NCI-H1417 (cell line): ENCODE data around the gene LMNA.

Experiments used
- DNase-seq, 3 experiments: peaks; one replicate each; lab custom pipeline; 2025; lab: John Stamatoyannopoulos, UW

LMNA gene

DNA sequence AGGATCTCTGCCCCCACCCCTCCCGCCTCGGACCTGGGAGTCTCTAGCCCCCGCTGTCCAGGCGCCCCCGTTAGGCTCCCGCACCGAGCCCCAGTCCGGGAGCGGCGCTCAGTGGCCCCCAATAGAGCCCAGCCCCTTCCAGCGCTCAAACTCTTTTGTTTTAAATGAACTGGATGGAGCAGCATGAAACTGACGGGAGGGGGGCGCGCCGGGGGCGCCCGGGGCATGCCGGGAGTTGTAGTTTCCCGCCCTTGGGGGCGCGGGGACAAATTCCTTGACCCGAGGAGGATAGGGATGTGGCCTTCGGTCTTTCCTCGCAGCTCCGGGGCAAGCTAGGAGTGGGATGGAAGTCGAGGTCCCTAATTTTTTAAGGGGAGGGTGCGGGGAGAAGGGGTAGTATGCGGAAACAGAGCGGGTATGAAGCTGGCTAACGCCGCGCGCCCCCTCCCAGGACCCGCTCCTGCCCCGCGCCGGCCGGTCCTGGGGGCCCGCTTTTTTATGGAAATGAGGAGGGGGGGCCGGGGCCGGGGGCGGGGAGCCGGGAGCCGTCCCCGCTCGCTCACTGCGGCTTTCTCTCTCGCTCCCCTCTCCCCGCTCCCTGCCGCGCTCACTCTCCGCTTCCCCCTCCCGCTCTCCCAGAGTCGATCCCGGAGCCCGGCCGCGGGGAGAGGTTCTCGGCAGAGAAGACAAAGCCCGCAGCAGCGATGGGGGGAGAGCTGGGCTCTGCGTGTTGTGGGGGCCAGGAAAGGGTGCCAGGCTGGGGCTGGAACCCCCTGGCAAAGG is 32.0 kb upstream of the LMNA start, which contains the start of gene MEX3A:
TSS of gene MEX3A (minus strand) at position 157 of the 783 bp plus-strand sequence. CDS start 467 bp downstream, outside the sequence.
- peak; percentile 89 to 94 (median 93) for DNase-seq

DNA sequence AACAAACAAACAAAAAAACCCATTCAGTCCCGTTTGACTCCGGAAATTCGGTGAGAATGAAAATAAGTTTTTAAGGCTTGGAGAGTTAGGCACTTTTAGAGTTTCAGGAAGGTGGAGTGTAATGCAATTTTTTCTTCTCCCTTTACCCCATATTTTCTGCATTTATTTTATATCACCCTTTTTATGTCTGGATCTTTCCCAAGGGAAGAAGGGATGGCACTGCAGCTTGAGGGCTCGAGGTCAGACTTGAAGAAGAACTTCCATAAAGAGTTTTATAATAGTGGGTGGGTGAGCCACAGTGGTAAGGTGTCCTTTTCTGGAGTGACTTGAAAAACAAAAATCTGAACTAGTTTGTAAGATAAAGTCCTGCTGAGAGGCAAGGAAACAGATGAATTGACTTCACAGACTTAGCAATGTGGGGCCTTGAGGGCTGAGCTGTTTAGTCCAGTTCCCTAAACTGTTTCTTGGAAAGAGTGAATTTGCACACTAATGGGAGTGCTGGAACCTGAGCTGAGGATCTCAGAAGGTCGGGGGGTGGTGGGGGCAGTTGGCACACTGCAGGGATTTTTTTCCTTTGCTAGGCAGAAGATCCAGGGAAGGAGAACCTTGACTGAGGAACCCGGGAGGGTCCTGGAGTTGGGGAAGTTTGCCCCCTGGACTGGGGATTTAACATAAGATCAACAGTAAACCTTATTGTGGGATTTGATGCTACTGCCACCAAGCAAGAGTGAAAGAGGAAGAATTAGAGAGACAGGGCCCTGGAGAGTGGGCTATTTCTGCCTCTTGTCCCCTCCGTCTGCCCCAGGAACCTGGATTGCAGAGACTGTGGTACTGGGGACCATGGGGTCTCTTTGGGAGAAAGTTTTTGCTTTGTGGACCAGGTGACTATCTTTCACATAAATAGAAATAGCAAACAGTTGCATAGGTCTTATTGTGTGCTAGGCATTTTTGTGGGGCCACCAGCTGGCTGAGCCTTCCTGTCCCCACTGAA is 30.4 kb upstream of the LMNA start:
- DNase-seq, result no peak

DNA sequence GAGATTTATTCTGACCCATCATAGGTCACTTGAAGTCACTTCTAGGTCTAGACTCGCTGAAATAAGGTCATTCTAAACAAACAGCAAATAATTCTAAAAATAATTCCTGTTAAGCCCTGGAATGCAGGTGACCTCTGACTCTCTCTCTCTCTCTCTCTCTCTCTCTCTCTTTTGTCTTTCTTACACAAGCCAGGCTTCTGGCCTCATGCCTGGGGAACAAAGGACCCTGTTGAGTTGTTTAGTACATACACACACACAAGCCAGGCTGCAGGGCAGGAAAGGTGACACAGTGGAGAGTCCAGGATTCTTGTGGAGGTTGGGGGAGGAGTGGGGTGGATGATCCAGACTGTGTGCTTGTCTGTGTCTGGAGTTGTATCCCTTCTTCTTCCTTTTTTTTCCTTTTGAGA is 28.3 kb upstream of the LMNA start:
- no peak for DNase-seq

DNA sequence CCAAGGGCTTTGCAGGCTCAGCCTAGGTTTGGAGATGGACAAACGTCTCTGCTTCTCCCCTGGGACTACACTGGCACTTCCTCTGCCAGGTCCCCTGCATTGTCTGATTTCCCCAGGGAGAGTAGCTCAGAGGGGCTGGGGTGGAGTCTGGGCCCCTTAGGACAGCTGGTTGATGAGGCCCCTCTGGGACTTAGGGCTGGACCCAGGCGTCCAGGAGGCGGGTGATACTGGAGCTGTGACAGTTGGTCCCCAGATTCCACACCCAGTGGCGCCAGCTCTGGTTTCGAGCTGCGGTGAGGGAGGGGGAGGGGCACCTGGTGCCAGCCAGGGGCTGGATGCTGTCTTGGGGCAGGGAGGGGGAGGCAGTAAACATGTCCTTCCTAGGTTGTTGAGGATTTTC is 24.8 kb upstream of the LMNA start:
- no peak for DNase-seq

DNA sequence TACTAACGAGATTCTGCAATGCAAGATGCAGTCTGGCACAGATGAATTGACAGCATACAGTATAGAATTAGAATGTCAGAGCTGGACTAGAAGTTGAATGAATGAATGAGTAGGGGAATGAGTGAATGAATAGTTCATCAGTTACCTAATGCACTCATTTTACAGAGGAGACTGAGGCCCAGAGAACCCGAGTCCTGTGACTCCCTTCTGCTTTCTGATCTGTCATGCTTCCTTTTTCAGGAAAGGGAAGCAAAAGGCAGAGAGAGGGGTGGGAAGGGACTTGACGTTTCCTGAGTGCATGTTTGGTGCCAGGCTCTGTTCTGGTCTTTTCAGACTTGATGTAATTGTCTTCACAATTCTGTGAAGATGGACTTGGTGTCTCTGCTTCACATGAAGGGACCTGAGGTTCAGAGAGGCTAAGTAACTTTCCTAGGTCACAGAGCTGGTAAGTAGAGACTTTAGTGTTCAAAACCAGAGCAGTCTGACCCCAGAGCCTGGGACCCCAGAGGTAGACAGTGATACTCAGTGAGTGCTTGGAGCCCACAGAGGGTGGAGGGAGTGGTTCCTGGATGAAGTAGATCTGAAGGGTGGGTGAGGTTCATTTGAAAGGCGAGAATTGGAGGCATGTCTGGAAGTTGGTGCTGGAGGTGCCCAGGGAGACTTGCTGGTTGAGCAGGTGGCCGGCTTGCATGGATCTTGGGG is 24.2 kb upstream of the LMNA start:
- no peak for DNase-seq

DNA sequence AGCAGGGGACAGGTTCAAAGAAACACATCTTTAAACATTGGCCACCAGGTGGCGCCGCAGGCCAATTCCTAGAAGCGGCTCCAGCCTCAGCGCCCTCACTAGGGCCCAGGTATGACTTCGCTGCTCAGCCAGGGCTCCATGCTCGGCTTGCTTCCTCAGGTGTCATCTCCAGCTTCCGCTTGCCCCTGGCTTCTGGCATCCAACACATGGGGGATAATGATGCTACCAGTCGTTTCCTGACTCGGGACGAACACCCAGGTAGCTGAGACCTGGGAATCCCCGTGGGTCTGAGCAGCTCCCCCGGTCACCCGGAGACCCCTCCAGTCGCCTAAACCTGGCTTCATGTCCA is 23.7 kb upstream of the LMNA start:
- peak; percentile 70 to 96 (median 88) for DNase-seq

DNA sequence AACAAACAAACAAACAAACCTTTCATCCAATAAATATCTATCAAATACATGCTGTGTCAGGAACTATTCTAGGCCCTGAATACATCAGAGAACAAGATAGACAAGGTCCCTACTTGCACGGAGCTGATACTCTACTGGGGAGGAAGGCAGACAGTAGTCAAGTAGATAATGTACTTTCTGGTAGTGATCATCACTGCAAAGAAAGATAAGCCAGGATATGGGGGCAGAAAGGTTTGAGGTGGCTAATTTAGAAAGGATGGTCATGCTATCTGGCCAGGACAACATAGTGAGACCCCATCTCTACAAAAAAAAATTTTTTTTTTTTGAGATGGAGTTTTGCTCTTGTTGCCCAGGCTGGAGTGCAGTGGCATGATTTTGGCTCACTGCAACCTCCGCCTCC is 22.9 kb upstream of the LMNA start:
- no peak for DNase-seq

DNA sequence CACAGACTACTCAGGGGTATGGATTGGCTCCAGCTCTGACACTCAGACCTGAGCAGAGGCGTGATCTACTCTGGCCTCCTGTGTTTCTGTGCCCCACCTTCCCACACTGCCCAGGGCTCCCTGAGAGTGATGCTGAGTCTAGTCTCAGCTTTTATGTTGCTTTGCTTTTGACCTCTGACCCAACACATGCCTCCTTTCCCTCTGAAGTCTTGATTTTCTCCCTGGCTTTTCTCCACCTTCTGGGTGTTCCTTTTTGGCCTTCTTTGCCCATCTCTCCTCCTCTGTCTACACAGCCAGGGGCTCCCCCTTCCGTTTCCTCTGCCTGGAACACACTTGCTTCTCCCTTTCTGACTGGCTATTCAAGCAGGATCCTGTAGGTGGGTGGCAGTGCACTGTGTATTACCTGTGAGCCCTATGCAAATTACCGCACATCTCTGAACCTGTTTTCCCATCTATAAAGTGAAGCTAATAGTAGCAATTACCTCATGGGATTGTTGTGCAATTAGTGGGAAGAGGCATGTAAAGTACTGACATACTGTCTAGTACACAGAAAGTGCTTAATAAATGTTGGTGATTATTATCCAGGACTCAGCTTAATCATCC is 18.5 kb upstream of the LMNA start:
- no peak for DNase-seq

DNA sequence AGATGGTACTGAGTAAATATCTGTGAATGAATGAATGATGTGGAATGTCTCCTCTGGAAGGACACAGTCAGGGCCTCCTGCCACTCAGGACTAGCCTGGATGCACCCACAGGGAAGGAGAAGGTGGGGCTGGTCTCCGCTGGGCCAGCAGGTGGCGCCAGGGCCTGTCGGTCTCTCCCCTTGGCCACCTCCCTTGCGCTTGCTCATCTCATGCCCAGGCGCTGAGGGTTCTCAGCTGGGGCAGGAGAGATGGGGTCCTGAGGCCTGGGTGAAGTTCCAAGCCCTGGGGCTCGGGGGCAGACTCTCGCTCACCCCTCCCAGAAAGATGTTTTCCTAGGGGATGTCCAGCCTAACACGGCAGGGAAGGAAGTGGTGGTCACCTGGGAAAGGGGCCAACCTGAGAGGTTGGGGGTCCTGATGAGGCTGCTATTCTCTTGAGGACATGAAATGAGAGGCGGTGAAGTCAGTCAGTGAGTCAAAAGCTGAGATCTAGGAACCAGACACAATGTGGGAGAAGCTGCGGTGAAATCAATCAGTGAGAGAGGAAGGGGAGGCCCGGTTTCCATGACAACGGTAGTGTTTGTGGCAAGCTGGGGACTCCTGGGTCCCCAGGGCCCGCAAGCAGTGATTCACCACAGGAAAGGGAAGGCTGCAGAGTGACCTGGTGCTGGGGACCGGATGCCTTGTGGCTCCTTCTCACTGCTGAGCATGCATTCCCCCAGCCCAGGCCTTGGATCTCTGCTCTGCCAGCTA is 17.7 kb upstream of the LMNA start:
- DNase-seq, result peak; percentile 58 to 88 (median 76)

DNA sequence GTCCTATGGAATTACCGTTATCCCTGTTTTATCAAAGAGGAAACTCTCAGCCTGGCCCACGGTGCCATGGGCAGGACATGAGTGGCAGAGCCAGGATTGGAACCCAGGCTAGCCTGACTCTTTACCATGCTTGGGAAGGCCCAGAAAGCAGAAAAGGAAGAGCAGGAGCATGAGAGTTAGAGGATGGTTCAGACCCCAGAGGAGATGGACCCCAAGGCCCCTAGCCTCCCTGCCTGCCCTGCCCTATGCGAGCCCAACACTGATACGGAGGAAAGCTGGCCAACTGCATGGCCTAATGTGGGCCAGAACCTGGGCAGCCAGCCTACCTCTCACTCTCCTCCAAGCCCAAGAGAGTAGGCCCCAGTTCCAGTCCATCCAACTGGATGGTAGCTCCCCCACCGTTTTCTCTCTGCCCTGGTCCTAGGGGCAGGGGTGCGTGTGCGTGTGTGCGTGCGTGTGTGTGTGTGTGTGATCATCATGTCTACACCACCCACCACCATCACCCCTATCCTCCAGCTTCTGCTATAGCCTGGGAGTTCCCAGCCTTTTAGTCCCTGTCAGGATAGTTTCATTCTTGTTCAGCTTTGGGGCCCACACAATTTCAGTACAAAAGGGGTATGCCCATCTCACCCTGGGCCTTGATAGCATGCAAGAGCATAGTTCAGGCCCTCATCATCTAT is 16.9 kb upstream of the LMNA start:
- no peak for DNase-seq

DNA sequence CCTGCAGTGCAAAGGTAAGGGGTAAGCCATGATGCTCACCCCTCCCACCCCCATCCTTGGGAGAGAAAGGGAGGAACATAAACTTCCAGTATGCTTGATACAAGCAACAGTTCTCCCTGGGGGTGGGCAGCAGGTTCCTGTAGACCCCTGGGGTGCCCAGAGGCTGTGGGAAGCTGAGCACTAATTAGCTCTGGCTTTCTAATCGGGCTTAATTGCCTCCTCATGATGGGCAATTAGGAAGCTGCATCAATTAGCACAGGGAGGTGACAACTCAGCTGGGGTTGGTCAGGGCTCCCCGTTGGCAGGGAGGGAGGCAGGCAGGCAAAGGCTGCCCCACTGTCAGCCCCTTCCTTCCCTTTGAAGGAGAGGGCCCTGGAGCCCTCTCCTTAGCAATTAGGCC is 15.7 kb upstream of the LMNA start:
- peak in 2 of 3 experiments; percentile 40 to 71 for DNase-seq

DNA sequence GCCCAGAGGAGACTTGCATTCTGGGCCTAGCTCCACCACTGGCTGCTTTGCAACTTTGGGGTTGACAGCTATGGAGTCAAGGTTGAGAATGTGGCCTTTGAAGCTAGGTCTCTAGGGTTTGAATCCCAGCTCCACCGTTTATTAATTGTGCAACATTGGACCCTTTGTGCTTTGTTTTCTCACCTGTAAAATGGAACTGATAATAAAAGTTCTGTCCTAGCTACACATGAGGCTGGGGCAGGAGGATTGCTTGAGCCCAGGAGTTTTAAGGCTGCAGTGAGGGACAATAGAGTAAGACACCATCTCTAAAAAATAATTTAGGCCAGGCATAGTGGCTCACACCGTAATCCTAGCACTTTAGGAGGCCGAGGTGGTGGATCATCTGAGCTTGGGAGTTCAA is 15.2 kb upstream of the LMNA start:
- no peak for DNase-seq

DNA sequence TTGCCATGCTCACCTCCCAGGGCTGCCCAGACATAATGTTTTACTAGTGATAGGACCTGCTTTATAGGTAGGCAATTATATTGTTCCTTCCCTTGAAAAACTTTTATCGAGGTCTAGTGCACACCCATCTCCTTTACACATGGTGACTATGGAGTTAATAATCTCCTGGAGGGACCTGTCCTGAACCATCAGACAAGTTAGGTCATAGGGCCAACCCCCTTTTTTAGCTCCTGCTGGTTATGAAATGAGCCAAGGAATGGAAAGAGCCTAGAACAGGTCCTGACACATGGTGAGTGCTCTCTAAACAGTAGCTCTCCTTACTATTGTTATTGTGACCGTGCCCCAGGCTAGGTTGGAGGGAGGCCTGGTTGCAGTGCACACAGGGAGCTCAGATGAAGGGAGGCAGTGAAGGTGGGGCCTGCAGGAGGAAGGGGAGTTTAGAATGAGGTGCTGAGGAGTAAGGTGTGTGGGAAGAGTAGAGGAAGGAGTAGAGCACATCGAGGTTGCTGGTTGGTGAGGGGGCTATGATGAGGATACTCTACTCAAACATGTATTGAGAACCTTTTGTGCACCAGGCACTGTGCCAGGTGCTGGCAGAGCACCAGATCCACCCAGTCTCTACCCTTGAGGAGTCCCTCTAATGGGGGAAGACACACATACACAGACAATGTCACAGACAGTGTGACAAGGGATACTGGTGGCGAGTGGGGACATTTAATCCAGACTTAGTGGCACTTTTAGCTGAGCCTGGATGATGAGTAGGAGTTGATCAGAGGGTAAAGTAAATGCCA is 14.1 kb upstream of the LMNA start:
- DNase-seq, result no peak

DNA sequence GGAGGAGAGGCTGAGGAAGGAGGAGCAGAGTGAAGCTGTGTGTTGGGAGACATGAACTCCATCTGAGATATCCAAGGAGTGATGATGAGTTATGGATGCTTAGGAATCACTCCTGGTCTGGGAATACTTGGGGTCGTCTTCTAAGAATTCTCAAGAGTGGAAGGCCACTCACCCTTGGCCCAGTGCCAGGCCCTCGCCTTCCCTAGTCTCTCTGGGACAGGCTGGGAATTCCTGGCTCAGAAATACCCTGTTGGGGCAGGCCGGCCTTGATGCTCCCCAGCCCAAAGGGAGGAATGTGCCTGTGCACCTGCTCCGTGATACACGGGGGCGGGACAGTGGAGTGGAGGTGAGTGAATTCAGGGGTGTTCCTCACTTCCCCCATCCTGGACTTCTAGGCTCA is 12.6 kb upstream of the LMNA start:
- DNase-seq, result no peak

DNA sequence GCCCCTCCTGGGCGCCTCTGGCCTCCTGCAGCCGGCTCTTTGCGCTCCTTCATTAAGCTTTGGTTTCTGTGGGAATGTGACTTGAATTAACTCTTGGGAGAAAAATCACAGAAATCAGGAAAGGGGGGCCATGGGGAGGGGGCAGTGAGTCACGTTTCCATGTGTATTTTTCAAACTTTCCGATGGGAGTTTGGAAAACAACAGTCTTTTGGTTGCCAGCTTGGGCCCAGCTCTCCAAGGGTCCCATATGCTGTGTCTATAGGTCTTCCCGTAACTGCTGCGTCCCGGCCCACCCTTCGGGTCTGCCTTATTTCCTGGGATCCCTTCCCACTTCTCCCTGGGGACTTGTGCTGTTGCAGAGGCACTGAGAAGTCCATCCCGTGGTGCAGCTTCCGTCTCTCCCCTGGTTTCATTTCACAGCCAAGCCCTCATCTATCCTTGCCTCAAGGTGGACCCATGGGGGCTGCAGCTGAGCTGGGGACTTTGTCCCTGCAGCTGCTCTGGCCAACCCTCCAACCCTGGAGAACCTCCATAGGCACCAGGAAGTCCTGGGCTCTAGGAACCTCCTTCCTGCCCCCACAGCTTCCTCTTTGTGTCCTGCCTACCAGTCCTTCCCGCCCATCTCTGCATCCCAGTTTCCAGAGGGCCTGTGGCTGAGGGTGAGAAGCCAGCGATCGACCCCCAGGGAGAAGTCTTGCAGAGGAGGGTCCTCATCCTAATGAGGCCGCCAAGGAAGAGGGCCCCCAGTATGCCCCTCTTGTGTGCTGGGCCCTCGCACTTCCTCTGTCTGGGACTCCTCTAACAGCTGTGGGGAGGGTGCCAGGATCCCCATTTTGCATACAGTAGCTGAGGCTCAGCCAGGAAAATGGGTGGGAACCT is 11.6 kb upstream of the LMNA start:
- no peak for DNase-seq

DNA sequence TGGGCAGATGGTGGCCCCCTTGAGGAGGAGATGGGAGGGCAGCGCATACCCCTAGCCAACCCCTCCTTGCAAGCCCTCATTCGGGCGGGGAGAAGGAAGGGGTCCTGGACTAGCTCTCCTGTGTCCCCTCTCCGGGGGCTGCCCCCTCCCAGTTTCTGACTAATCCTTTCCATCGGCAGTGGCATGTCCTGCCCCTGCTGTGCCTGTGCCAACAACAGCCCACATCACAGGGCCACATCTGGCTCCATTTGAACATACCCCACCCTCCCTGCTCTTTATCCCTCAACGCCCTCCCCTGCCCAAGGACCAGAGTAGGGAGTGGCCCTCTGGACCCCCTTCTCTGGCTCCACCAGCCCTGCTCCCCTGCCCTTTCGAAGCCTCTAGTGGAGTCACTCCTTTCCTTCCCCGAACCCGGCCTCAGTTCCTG is 11.0 kb upstream of the LMNA start:
- no peak for DNase-seq

DNA sequence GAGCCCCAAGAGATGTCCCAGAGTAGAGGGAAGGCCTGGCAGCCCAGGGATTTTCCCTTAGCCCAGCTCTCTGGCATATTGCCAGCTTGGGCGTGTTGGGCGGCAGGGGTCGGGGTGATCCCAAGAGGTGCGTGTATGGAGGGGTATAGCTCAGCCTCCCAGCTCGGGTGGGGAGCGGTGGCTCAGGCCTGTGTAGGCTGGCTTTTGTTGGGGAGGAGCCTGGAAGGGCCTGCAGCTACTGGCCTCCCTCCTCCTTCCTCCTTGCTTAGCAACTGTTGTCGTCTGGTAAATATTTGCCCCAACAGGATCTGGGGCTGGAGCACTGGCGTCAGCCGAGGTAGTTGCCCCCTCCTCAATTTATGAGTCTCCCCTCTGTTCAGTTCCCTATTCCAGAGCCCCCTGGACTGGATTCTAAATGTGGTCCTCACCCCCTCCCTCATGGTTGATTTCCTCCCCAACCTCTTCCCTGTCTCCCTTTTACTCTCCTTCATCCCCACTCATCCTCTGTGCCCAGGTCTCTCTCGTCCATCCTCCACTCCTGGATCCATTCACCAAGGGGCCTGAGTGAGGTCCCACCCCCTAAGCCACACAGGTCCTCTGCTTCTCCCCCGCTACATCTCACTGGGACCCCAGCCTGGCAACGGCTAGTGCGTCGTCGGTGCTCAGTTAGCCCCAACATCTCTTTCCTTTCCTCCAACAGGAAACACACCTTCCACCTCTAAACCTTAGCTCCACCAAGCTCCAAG is 10.3 kb upstream of the LMNA start:
- DNase-seq, result peak in 2 of 3 experiments; percentile 55 to 74
